Eye (tissue), 1 donor: ENCODE data around the gene KIRREL3.

ENCODE experiments used
- DNase-seq: peaks from one replicate; pipeline ENCODE4 v3.0.0-alpha.2; 2015

The KIRREL3 gene

GRCh38 chr11:126700768-126701519 is 299.6 kb downstream of the KIRREL3 start:
- DNase-seq, result no peak

GRCh38 chr11:126698576-126698975 is 302.0 kb downstream of the KIRREL3 start:
- no peak for DNase-seq

GRCh38 chr11:126697936-126698335 is 302.6 kb downstream of the KIRREL3 start:
- DNase-seq, result no peak

- no peak for DNase-seq
These were observed 303.6 kb downstream of the KIRREL3 start for GRCh38 chr11:126696982-126697381.

GRCh38 chr11:126695293-126695692 is 305.3 kb downstream of the KIRREL3 start:
- DNase-seq, result no peak

- no peak for DNase-seq
These were observed 306.4 kb downstream of the KIRREL3 start for GRCh38 chr11:126694065-126694625.

GRCh38 chr11:126687477-126687876 is 313.1 kb downstream of the KIRREL3 start:
- DNase-seq, result no peak

GRCh38 chr11:126686938-126687337 is 313.6 kb downstream of the KIRREL3 start:
- no peak for DNase-seq

GRCh38 chr11:126683766-126684728 is 316.5 kb downstream of the KIRREL3 start:
- DNase-seq, result no peak

- DNase-seq, result no peak
These were observed 318.0 kb downstream of the KIRREL3 start for GRCh38 chr11:126682590-126682989.

- no peak for DNase-seq
These were observed 319.9 kb downstream of the KIRREL3 start for GRCh38 chr11:126680700-126681099.

GRCh38 chr11:126680131-126680530 is 320.4 kb downstream of the KIRREL3 start:
- DNase-seq, result no peak

GRCh38 chr11:126679033-126679432 is 321.5 kb downstream of the KIRREL3 start:
- DNase-seq, result no peak

GRCh38 chr11:126676536-126676935 is 324.0 kb downstream of the KIRREL3 start:
- no peak for DNase-seq

GRCh38 chr11:126673319-126673718 is 327.3 kb downstream of the KIRREL3 start:
- no peak for DNase-seq

GRCh38 chr11:126669416-126669815 is 331.2 kb downstream of the KIRREL3 start:
- DNase-seq, result no peak

- DNase-seq, result no peak
These were observed 335.9 kb downstream of the KIRREL3 start for GRCh38 chr11:126664643-126665042.

GRCh38 chr11:126663749-126664592 is 336.6 kb downstream of the KIRREL3 start:
- no peak for DNase-seq

- no peak for DNase-seq
These were observed 338.4 kb downstream of the KIRREL3 start for GRCh38 chr11:126662035-126662790.

- DNase-seq, result peak; percentile 63
These were observed 339.7 kb downstream of the KIRREL3 start for GRCh38 chr11:126660761-126661425.

- peak; percentile 45 for DNase-seq
These were observed 340.2 kb downstream of the KIRREL3 start for GRCh38 chr11:126660321-126660720.
